ENCODE measurements around the gene RBM4B.
"Not testable (repeated sequence)": the region's sequence is repeated elsewhere in the genome, so short reads cannot be mapped to it uniquely, and the experiment has no call there.

RBM4B gene

DNA sequence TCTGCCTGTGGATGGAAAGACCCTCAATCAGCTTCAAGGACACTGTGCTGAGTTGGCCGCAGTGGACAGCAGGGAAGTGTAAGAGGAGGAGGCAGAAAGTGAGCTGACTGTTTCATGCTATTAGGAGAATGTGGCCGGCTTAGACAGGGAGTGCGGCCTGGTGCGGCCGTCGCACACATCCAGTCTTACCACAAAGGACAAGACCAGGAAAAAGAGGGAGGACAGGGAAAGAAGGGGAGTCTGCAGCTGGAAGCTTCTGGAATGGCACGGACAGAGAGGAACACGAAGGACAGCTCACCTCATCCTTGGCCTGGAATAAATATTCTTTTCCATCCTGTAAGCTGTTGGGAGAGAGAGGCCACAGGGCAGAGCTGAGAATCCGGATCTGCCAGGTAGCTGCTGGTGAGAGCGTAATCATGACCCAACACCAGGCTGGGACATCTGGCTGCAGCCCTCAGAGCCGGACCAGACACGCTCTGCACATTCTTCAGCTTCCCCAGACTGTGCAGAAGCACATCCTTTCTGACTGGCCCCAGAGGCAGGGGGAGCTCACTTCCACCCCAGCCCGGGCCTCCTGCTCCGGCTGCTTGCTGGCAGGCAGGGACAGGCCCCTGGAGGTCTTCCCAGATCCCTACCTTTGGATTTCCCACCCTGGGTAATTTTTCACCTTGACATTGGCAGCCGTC, 8.6 kb upstream of the RBM4B start:
- no peak for DNase-seq

DNA sequence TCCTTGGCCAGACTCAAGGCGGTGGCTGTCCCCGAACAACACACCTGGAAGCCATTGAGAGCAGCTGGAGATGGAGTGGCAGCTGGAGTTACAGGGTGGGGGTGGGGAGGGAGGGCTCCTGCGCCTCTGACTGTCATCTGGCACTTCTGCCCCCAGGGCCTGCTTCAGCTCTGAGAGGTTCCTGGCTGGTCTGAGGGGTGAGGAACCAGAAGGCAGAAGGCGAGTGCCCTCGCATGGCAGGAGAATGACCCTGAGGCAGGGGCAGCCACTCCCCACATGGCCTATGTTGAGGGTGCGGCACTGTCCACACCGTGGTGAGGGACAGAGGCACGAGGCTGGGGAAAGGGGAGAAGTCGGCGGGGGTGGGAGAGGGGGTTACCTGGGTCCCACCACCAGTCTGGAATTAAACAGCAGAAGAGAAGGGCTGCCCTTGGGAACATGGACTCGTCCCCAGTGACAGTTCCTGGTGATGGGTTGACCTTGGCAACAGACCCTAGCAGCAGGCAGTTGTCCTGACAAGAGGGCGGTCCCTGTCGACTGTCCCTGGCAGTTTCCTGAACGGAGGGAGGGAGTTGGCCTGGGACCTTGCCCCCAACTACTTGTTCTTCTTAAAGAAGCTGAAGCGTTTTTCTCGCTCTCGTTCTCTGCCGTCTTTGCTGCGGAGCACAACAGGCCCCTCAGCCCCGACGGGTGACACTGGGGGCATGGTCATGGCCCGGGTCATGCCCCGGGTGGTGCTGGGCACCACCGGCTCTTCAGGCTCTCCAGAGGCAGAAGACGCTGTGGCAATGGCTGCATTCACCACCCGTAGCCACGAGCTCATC, 7.8 kb upstream of the RBM4B start:
- no peak for DNase-seq

DNA sequence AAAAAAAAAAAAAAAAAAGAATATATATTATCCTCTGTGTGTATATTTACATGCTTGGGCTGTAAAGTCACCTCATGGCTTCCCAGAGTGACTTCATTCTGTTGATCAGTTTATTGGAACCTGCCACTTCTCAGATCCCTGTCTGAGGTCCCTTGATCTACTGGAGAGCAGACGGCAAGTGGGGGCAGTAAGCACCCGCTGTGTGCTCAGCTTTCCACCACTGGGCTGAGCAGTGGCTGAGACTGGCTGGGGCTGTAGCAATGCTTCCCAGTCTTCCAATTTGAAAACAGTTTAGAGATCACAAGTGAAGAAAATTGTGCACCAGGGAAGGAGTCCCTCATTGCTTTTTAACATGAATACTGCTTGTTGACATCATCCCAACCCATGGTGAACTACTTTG, 6.9 kb upstream of the RBM4B start:
- DNase-seq, result no peak

- DNase-seq, result no peak
These were observed 6.2 kb upstream of the RBM4B start for GRCh38 chr11:66683877-66684276.

- DNase-seq, result no peak
These were observed 3.4 kb upstream of the RBM4B start for GRCh38 chr11:66680966-66681645.

DNA sequence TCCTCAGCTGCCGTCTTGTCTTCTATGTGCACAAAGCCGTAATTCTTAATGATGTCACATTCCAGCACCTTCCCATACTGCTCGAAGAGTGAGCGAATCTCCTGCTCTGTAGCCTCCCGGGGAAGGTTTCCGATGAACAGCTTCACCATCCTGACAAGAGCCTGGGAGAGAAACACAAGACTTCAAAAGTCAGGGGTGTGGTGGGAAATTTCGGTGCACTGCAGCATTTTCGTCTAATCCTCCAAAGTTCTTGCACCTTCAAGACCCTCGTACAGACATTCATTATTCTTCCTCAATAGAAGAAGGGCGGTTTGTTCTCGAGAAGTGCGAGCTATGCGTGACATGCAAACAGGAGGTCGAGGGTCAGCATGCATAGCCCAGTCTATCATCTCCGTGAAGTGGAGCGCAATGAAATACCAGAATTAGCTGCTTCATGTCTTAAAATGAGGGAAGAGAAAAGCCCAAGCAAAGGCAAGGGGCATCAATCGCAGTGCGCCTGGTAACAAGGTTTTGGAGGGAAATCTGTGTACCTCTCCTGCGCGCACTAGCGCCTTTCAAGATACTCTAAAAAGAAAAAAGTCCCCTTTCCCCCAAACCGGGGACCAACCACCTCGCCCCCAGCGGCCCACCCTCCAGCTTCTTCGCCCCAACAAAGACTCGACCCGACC, 622 bp downstream of the RBM4B start:
- no peak for DNase-seq

- DNase-seq, result no peak
These were observed 1.3 kb downstream of the RBM4B start for GRCh38 chr11:66676282-66676919.

- no peak for DNase-seq
These were observed 2.6 kb downstream of the RBM4B start for GRCh38 chr11:66674964-66675602.

- no peak for DNase-seq
These were observed 6.9 kb downstream of the RBM4B start for GRCh38 chr11:66670816-66671215.

GRCh38 chr11:66665369-66665768, 12.3 kb downstream of the RBM4B start:
- DNase-seq, result no peak

- no peak for DNase-seq
These were observed 13.9 kb downstream of the RBM4B start for GRCh38 chr11:66663741-66664296.

- DNase-seq, result no peak
These were observed 17.9 kb downstream of the RBM4B start for GRCh38 chr11:66659763-66660162.

DNA sequence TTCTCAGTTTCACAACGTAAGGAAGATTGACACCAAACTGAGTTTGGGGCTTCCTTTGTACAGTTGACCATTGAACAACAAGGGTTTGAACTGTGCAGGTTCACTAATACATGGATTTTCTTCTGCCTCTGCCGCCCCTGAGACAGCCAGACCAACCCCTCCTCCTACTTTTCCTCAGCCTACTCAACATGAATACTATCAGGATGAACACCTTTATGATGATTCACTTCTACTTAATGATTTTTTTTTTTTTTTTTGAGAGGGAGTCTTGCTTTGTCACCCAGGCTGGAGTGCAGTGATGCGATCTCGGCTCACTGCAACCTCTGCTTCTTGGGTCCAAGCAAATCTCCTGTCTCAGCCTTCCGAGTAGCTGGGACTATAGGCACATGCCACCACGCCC, 24.6 kb downstream of the RBM4B start:
- no peak for DNase-seq

GRCh38 chr11:66652651-66653050, 25.0 kb downstream of the RBM4B start:
- no peak for DNase-seq

DNA sequence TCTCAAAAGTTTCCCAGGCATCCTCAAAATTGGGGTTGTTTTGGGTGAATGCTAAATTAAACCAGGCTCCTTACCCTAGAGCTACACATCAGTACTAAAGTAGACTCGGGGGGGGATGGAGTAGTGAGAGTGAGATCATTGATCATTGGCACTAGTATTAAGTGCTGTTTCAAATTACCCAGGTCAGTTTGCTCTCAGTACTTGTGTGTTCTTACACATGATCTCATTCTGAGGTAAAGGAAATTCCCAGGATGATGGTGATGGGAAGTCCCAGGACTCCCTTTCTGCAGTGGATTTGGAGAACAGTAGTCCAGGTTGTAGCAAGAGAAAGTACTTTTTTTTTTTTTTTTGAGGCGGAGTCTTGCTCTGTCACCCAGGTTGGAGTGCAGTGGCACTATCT, 26.7 kb downstream of the RBM4B start:
- DNase-seq, result no peak

- no peak for DNase-seq
These were observed 27.8 kb downstream of the RBM4B start for GRCh38 chr11:66649903-66650302.

DNA sequence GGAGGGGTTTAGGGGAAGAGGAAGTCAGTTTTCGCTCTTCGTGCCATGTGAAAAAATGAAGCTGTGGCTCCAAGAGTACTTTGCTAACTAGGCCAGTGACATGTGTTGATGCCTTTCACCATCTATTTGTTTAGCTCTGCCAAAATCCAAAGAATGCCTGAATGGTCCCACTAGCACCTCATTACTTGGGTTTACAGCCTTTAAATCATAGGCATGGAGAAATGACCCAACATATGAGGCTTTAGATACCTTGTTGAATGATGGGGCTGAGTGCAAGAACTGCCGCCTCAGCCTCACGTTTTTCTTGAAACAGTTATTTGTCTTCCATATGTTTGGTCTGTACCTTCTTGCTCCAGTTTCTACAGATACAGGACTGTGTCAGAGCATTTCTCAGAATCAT, 30.9 kb downstream of the RBM4B start:
- DNase-seq, result no peak

DNA sequence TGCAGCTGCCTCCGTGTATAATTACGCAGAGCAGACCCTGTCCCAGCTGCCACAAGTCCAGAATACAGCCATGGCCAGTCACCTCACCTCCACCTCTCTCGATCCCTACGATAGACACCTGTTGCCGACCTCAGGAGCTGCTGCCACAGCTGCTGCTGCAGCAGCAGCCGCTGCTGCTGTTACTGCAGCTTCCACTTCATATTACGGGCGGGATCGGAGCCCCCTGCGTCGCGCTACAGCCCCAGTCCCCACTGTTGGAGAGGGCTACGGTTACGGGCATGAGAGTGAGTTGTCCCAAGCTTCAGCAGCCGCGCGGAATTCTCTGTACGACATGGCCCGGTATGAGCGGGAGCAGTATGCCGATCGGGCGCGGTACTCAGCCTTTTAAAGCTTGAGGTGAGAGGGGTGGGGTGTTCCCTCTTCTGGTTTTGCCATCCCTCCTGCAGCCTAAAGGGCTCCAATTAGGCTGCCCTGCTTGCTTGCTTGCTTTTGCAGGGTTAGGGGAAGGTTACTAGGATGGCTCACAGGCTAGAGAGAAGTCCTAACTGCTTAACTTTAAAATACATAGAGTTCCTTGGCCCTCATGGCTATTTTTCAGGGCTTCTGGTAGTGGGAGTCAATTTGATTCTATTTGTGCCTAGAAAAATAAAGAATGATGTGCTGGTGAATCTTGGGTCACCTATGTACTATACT, 33.8 kb downstream of the RBM4B start:
- no peak for DNase-seq

DNA sequence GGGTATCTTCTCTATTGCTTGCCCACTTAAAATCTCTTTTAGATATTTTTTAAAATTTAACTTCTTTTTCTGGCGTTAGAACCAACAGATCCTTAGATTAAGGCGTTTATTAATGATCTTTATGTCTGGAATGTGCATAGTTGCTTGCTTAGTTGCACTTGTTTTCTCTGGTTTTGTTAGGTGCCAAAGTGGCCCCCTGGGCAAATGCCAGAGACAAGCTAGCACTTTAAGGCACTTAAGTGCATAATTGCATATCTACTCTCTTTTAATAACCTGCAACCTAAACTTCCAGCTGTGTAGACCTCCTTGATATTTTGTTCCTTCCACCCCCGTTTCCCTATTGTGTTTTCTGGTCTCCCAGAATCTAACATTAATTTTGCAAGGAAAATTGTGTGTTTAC, 35.9 kb downstream of the RBM4B start:
- DNase-seq, result no peak

DNA sequence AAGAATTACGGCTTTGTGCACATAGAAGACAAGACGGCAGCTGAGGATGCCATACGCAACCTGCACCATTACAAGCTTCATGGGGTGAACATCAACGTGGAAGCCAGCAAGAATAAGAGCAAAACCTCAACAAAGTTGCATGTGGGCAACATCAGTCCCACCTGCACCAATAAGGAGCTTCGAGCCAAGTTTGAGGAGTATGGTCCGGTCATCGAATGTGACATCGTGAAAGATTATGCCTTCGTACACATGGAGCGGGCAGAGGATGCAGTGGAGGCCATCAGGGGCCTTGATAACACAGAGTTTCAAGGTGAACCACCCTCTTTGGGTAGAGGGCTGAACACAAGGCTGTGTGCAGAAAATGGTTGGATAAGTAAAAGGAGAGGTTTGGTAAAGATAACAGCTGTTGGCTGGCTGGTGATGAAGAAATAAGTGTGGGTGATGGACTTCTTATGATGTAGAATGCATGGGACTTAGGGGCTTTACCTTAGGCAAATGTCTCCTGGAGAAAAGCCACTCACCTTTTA, 37.8 kb downstream of the RBM4B start:
- not testable (repeated sequence) for DNase-seq
